HCT116 (cell line): Measurements from ENCODE around the gene MYOF.

Source experiments
- EZH2 ChIP-seq: fragments of 200-600 bp; sonication (generic); IDR thresholded peaks from 2 replicates; pipeline ENCODE4 v1.6.1; 2017; ENCODE audit warnings: antibody characterized with exemption, mixed run types
- EZH2phosphoT487 ChIP-seq: fragments of 200-600 bp; IDR thresholded peaks from 2 replicates; pipeline ENCODE4 v1.6.1; 2018; ENCODE audit warnings: antibody characterized with exemption, borderline replicate concordance
- JUND ChIP-seq: IDR thresholded peaks from 2 replicates; pipeline ENCODE4 v1.6.1; 2012
- MAX ChIP-seq: IDR thresholded peaks from 2 replicates; pipeline ENCODE4 v1.6.1; 2012
- RAD21 ChIP-seq: IDR thresholded peaks from 2 replicates; pipeline ENCODE4 v1.6.1; 2012; ENCODE audit warnings: low read depth, mild to moderate bottlenecking
- SP1 ChIP-seq: IDR thresholded peaks from 2 replicates; pipeline ENCODE4 v1.6.1; 2012; ENCODE audit warnings: low read depth
- TCF7L2 ChIP-seq: IDR thresholded peaks from 2 replicates; pipeline ENCODE4 v1.7.0; 2011; ENCODE audit warnings: borderline replicate concordance, inconsistent platforms; ENCODE audit not compliant: insufficient read depth, insufficient read length; ENCODE audit errors: extremely low read depth
- YY1 ChIP-seq: IDR thresholded peaks from 2 replicates; pipeline ENCODE4 v1.6.1; 2011; ENCODE audit warnings: low read length, low read depth, moderate library complexity, mild to moderate bottlenecking; ENCODE audit not compliant: insufficient replicate concordance; ENCODE audit errors: extremely low read depth

- no peak for TF ChIP-seq EZH2phosphoT487
- no peak for TF ChIP-seq JUND
- TF ChIP-seq TCF7L2: no peak
- TF ChIP-seq EZH2: no peak
- TF ChIP-seq YY1: no peak
- no peak for TF ChIP-seq SP1
- TF ChIP-seq MAX: no peak
- TF ChIP-seq RAD21: no peak
Observed at GRCh38 chr10:93445978-93446720, 36.0 kb downstream of the MYOF start.
